ENCODE results near the gene XBP1. TPM values are rescaled to one million over a fixed set of nuclear protein-coding genes. Genes with fewer than 3 reads are reported as not detected.
"Not testable (repeated sequence)": the region's sequence is repeated elsewhere in the genome, so short reads cannot be mapped to it uniquely, and the experiment has no call there.

The XBP1 gene
- 100 to 1,000 TPM; 118 to 143 TPM for total RNA-seq
- 10 to 100 TPM; 49.3 to 73.5 TPM for polyA plus RNA-seq
- long read RNA-seq, donor 1, transcript XBP1-201 (5 exons, 1,850 nt) = major isoform, 166 of 197 reads
- long read RNA-seq, donor 1, transcript XBP1-204 (5 exons, 1,690 nt) = minor isoform, 6 of 197 reads
- long read RNA-seq, donor 1, transcript XBP1-206 (2 exons, 2,173 nt) = minor isoform, 6 of 197 reads
- long read RNA-seq, donor 1, transcript XBP1-203 (5 exons, 1,824 nt) = minor isoform, 5 of 197 reads
- long read RNA-seq, donor 1, partial matches to known transcripts = 7 of 197 reads
- long read RNA-seq, donor 1, other reads (novel, unspliced or antisense) = 7 of 197 reads
- long read RNA-seq, donor 2, transcript XBP1-201 (5 exons, 1,850 nt) = major isoform, 116 of 127 reads
- long read RNA-seq, donor 2, partial matches to known transcripts = 1 of 127 reads
- long read RNA-seq, donor 2, other reads (novel, unspliced or antisense) = 8 of 127 reads

GRCh38 chr22:28800308-28801041 lies at the start of gene XBP1:
XBP1 (minus strand) TSS chr22:28800569.
- Histone ChIP-seq H3K27ac (ENCODE audit: low read depth in 1 of 2, low read length in 2 of 2) (peak within 1 kb of the TSS; percentile 97 to 100), H3K4me1 (ENCODE audit: control insufficient read depth in 1 of 2, insufficient read depth in 2 of 2, low read length in 2 of 2) (peaks cover 0 to 4% of the 10 kb centered on the region in 2 donors), H3K9me3 (ENCODE audit: control insufficient read depth, low read length) (no peaks in the 10 kb centered on the region), H3K27me3 (ENCODE audit: control insufficient read depth in 1 of 2, insufficient read depth in 2 of 2, low read length in 1 of 2) (no peaks in the 10 kb centered on the region), H3K4me3 (ENCODE audit: low read length in 2 of 2) (peak within 1 kb of the TSS; percentile 83 to 91), H3K36me3 (ENCODE audit: control insufficient read depth in 1 of 2, insufficient read depth in 2 of 2, low read length in 1 of 2) (peaks cover 5% of the 10 kb centered on the region in 2 donors)
- WGBS, 2 donors = 0% methylated on average over 62 to 78 of the region's 78 CpGs
- ATAC-seq (ENCODE audit: low FRiP score) (peak; percentile 98), DNase-seq (peak; percentile 97 to 98)
- intact Hi-C loops (cut with DNase I) = loop anchor here in 1 of 2 donors (2.0 kb wide), 1 partner anchor 28 kb away; the partner anchor contains the start of gene CCDC117

GRCh38 chr22:28846994-28847393 lies 46.6 kb upstream of the XBP1 start:
- Histone ChIP-seq H3K27me3 (ENCODE audit: control insufficient read depth in 1 of 2, insufficient read depth in 2 of 2, low read length in 1 of 2) (no peaks in the 10 kb centered on the region), H3K9me3 (ENCODE audit: control insufficient read depth, low read length) (peaks cover 2% of the 10 kb centered on the region), H3K27ac (ENCODE audit: low read depth in 1 of 2, low read length in 2 of 2) (no peak overlapping the region), H3K4me3 (ENCODE audit: low read length in 2 of 2) (no peak overlapping the region), H3K36me3 (ENCODE audit: control insufficient read depth in 1 of 2, insufficient read depth in 2 of 2, low read length in 1 of 2) (peaks cover 0 to 3% of the 10 kb centered on the region in 2 donors), H3K4me1 (ENCODE audit: control insufficient read depth in 1 of 2, insufficient read depth in 2 of 2, low read length in 2 of 2) (no peaks in the 10 kb centered on the region)
- WGBS, 2 donors = 94 to 97% methylated on average over 2 of the region's 2 CpGs
- intact Hi-C loops (cut with DNase I) = no loop called here
- DNase-seq (no peak), ATAC-seq (ENCODE audit: low FRiP score) (no peak)

- ATAC-seq (ENCODE audit: low FRiP score); DNase-seq: not testable (repeated sequence)
- 82 to 86% methylated on average over 2 of the region's 2 CpGs for WGBS, 2 donors
Measured at GRCh38 chr22:28844277-28844676, 43.9 kb upstream of the XBP1 start.

GRCh38 chr22:28843633-28844032 lies 43.3 kb upstream of the XBP1 start:
- no peaks in the 10 kb centered on the region for H3K27me3 ChIP-seq (ENCODE audit: control insufficient read depth in 1 of 2, insufficient read depth in 2 of 2, low read length in 1 of 2)
- H3K9me3 ChIP-seq (ENCODE audit: control insufficient read depth, low read length) = peaks cover 2% of the 10 kb centered on the region
- intact Hi-C loops (cut with DNase I) = no loop called here
- DNase-seq (no peak), ATAC-seq (ENCODE audit: low FRiP score) (no peak)
- no peak overlapping the region for H3K27ac ChIP-seq (ENCODE audit: low read depth in 1 of 2, low read length in 2 of 2)
- H3K36me3 ChIP-seq (ENCODE audit: control insufficient read depth in 1 of 2, insufficient read depth in 2 of 2, low read length in 1 of 2) = peaks cover 0 to 3% of the 10 kb centered on the region in 2 donors
- WGBS, 2 donors = 85 to 87% methylated on average over 2 of the region's 2 CpGs
- no peak overlapping the region for H3K4me3 ChIP-seq (ENCODE audit: low read length in 2 of 2)
- no peaks in the 10 kb centered on the region for H3K4me1 ChIP-seq (ENCODE audit: control insufficient read depth in 1 of 2, insufficient read depth in 2 of 2, low read length in 2 of 2)

More at GRCh38 chr22:28844277-28844676, 43.9 kb upstream of the XBP1 start:
- H3K4me1 ChIP-seq (ENCODE audit: control insufficient read depth in 1 of 2, insufficient read depth in 2 of 2, low read length in 2 of 2); H3K36me3 ChIP-seq (ENCODE audit: control insufficient read depth in 1 of 2, insufficient read depth in 2 of 2, low read length in 1 of 2); intact Hi-C loops (cut with DNase I); H3K4me3 ChIP-seq (ENCODE audit: low read length in 2 of 2); H3K9me3 ChIP-seq (ENCODE audit: control insufficient read depth, low read length); H3K27me3 ChIP-seq (ENCODE audit: control insufficient read depth in 1 of 2, insufficient read depth in 2 of 2, low read length in 1 of 2); H3K27ac ChIP-seq (ENCODE audit: low read depth in 1 of 2, low read length in 2 of 2): not testable (repeated sequence)

GRCh38 chr22:28841111-28841510 lies 40.7 kb upstream of the XBP1 start:
- Histone ChIP-seq H3K27ac (ENCODE audit: low read depth in 1 of 2, low read length in 2 of 2) (no peak overlapping the region), H3K36me3 (ENCODE audit: control insufficient read depth in 1 of 2, insufficient read depth in 2 of 2, low read length in 1 of 2) (peaks cover 0 to under 1% of the 10 kb centered on the region in 2 donors), H3K4me1 (ENCODE audit: control insufficient read depth in 1 of 2, insufficient read depth in 2 of 2, low read length in 2 of 2) (no peaks in the 10 kb centered on the region), H3K27me3 (ENCODE audit: control insufficient read depth in 1 of 2, insufficient read depth in 2 of 2, low read length in 1 of 2) (no peaks in the 10 kb centered on the region), H3K4me3 (ENCODE audit: low read length in 2 of 2) (no peak overlapping the region), H3K9me3 (ENCODE audit: control insufficient read depth, low read length) (peaks cover under 1% of the 10 kb centered on the region)
- DNase-seq = no peak
- ATAC-seq (ENCODE audit: low FRiP score) = no peak
- intact Hi-C loops (cut with DNase I) = no loop called here
- WGBS, 2 donors = 91 to 92% methylated on average over 5 of the region's 5 CpGs

- H3K9me3 ChIP-seq (ENCODE audit: control insufficient read depth, low read length) = no peaks in the 10 kb centered on the region
- no peak overlapping the region for H3K27ac ChIP-seq (ENCODE audit: low read depth in 1 of 2, low read length in 2 of 2)
- H3K4me1 ChIP-seq (ENCODE audit: control insufficient read depth in 1 of 2, insufficient read depth in 2 of 2, low read length in 2 of 2) = no peaks in the 10 kb centered on the region
- no peak for DNase-seq
- H3K36me3 ChIP-seq (ENCODE audit: control insufficient read depth in 1 of 2, insufficient read depth in 2 of 2, low read length in 1 of 2) = no peaks in the 10 kb centered on the region
- H3K27me3 ChIP-seq (ENCODE audit: control insufficient read depth in 1 of 2, insufficient read depth in 2 of 2, low read length in 1 of 2) = no peaks in the 10 kb centered on the region
- 81 to 85% methylated on average over 5 of the region's 5 CpGs for WGBS, 2 donors
- no peak for ATAC-seq (ENCODE audit: low FRiP score)
- no peak overlapping the region for H3K4me3 ChIP-seq (ENCODE audit: low read length in 2 of 2)
- intact Hi-C loops (cut with DNase I) = no loop called here
Measured at GRCh38 chr22:28838971-28839370, 38.6 kb upstream of the XBP1 start.

GRCh38 chr22:28837640-28838039 lies 37.3 kb upstream of the XBP1 start:
- no peak for DNase-seq
- Histone ChIP-seq H3K27me3 (ENCODE audit: control insufficient read depth in 1 of 2, insufficient read depth in 2 of 2, low read length in 1 of 2) (no peaks in the 10 kb centered on the region), H3K4me3 (ENCODE audit: low read length in 2 of 2) (no peak overlapping the region), H3K4me1 (ENCODE audit: control insufficient read depth in 1 of 2, insufficient read depth in 2 of 2, low read length in 2 of 2) (no peaks in the 10 kb centered on the region), H3K36me3 (ENCODE audit: control insufficient read depth in 1 of 2, insufficient read depth in 2 of 2, low read length in 1 of 2) (no peaks in the 10 kb centered on the region), H3K9me3 (ENCODE audit: control insufficient read depth, low read length) (no peaks in the 10 kb centered on the region), H3K27ac (ENCODE audit: low read depth in 1 of 2, low read length in 2 of 2) (no peak overlapping the region)
- WGBS, 2 donors = 90 to 93% methylated on average over 6 of the region's 6 CpGs
- intact Hi-C loops (cut with DNase I) = no loop called here
- no peak for ATAC-seq (ENCODE audit: low FRiP score)

GRCh38 chr22:28835630-28836189 lies 35.3 kb upstream of the XBP1 start:
- no peaks in the 10 kb centered on the region for H3K27me3 ChIP-seq (ENCODE audit: control insufficient read depth in 1 of 2, insufficient read depth in 2 of 2, low read length in 1 of 2)
- H3K36me3 ChIP-seq (ENCODE audit: control insufficient read depth in 1 of 2, insufficient read depth in 2 of 2, low read length in 1 of 2) = no peaks in the 10 kb centered on the region
- 80 to 92% methylated on average over 11 of the region's 11 CpGs for WGBS, 2 donors
- no peak for DNase-seq
- H3K9me3 ChIP-seq (ENCODE audit: control insufficient read depth, low read length) = no peaks in the 10 kb centered on the region
- no peak overlapping the region for H3K4me3 ChIP-seq (ENCODE audit: low read length in 2 of 2)
- no peak for ATAC-seq (ENCODE audit: low FRiP score)
- H3K4me1 ChIP-seq (ENCODE audit: control insufficient read depth in 1 of 2, insufficient read depth in 2 of 2, low read length in 2 of 2) = no peaks in the 10 kb centered on the region
- H3K27ac ChIP-seq (ENCODE audit: low read depth in 1 of 2, low read length in 2 of 2) = no peak overlapping the region
- intact Hi-C loops (cut with DNase I) = no loop called here

All from aorta (tissue), 5 donors.